NCI-H510A treated with DMSO at 0.1 percent for 48 hours (cell line): Measurements from ENCODE around the gene RPL31.

Source experiments
- DNase-seq: peaks from one replicate; lab custom pipeline; 2025; lab: John Stamatoyannopoulos, UW

RPL31 gene

GRCh38 chr2:100995309-100996075 is 6.6 kb upstream of the RPL31 start:
- DNase-seq, result no peak

GRCh38 chr2:100997509-100998234 is 4.4 kb upstream of the RPL31 start:
- no peak for DNase-seq

- DNase-seq, result no peak
These were observed 3.9 kb upstream of the RPL31 start for GRCh38 chr2:100998235-100998573.

GRCh38 chr2:100999995-101000394 is 2.1 kb upstream of the RPL31 start:
- no peak for DNase-seq

GRCh38 chr2:101002562-101003277 is 631 bp downstream of the RPL31 start:
- DNase-seq, result no peak

GRCh38 chr2:101003278-101003775 is 1.2 kb downstream of the RPL31 start:
- DNase-seq, result peak; percentile 8

GRCh38 chr2:101004620-101005325 is 2.7 kb downstream of the RPL31 start:
- DNase-seq, result no peak

GRCh38 chr2:101006065-101006715 is 4.1 kb downstream of the RPL31 start:
- DNase-seq, result no peak

- DNase-seq, result no peak
These were observed 5.6 kb downstream of the RPL31 start for GRCh38 chr2:101007415-101008345.

GRCh38 chr2:101011152-101011551 is 9.1 kb downstream of the RPL31 start:
- no peak for DNase-seq

GRCh38 chr2:101012054-101012705 is 10.1 kb downstream of the RPL31 start:
- DNase-seq, result no peak

GRCh38 chr2:101012706-101013181 is 10.7 kb downstream of the RPL31 start:
- DNase-seq, result peak; percentile 45

- DNase-seq, result no peak
These were observed 12.3 kb downstream of the RPL31 start for GRCh38 chr2:101014264-101014857.

- no peak for DNase-seq
These were observed 15.3 kb downstream of the RPL31 start for GRCh38 chr2:101017371-101017770.

GRCh38 chr2:101018934-101019333 is 16.8 kb downstream of the RPL31 start:
- no peak for DNase-seq

GRCh38 chr2:101022221-101022620 is 20.1 kb downstream of the RPL31 start:
- no peak for DNase-seq

- no peak for DNase-seq
These were observed 21.4 kb downstream of the RPL31 start for GRCh38 chr2:101023327-101024107.

- DNase-seq, result no peak
These were observed 23.5 kb downstream of the RPL31 start for GRCh38 chr2:101025561-101025960.
